Neural cell (in vitro differentiated cells): ENCODE data around the gene CYP4F3. TPM values are rescaled to one million over a fixed set of nuclear protein-coding genes. Genes with fewer than 3 reads are reported as not detected.
"Not testable (repeated sequence)": the region's sequence is repeated elsewhere in the genome, so short reads cannot be mapped to it uniquely, and the experiment has no call there.

ENCODE experiments used
- H2AFZ ChIP-seq: fragments of 200-600, 300-800 bp; sonication (generic), shearing (Covaris generic); 2 replicates; pipeline ENCODE4 v1.6.0; 2014; ENCODE audit warnings: low read depth, mild to moderate bottlenecking, antibody characterized with exemption, low read length, moderate library complexity
- H3F3A ChIP-seq: fragments of 200-600 bp; shearing (Covaris generic); 2 replicates; pipeline ENCODE4 v1.6.1; 2016; ENCODE audit warnings: mild to moderate bottlenecking, moderate library complexity, mixed read lengths, antibody characterized with exemption, low read length; ENCODE audit not compliant: insufficient read depth, poor library complexity, severe bottlenecking
- H3K27ac ChIP-seq: fragments of 200-600, 300-800 bp; sonication (generic), shearing (Covaris generic); 2 replicates; pipeline ENCODE4 v1.5.1; 2014; ENCODE audit warnings: mild to moderate bottlenecking, low read length, moderate library complexity
- H3K27me3 ChIP-seq: fragments of 300-800, 200-600 bp; sonication (generic), shearing (Covaris generic); 2 replicates; pipeline ENCODE4 v1.6.0; 2014; ENCODE audit warnings: mild to moderate bottlenecking, low read depth, low read length, moderate library complexity; ENCODE audit not compliant: insufficient read depth
- H3K36me3 ChIP-seq: fragments of 300-800, 200-600 bp; sonication (generic), shearing (Covaris generic); 2 replicates; pipeline ENCODE4 v1.5.1; 2014; ENCODE audit warnings: mild to moderate bottlenecking, antibody characterized with exemption, low read length, moderate library complexity; ENCODE audit not compliant: insufficient read depth
- H3K4me2 ChIP-seq: fragments of 300-800, 200-600 bp; sonication (generic), shearing (Covaris generic); 2 replicates; pipeline ENCODE4 v1.6.0; 2014; ENCODE audit warnings: mild to moderate bottlenecking, low read length
- H3K4me3 ChIP-seq: fragments of 300-800, 200-600 bp; sonication (generic), shearing (Covaris generic); 2 replicates; pipeline ENCODE4 v1.5.1; 2014; ENCODE audit warnings: mild to moderate bottlenecking, low read length, moderate library complexity
- H3K79me2 ChIP-seq: fragments of 200-600 bp; shearing (Covaris generic); replicated peaks from 2 replicates; pipeline ENCODE4 v1.6.0; 2014; ENCODE audit warnings: mild to moderate bottlenecking, low read length, moderate library complexity; ENCODE audit not compliant: insufficient read depth
- H3K9ac ChIP-seq: fragments of 300-800, 200-600 bp; sonication (generic), shearing (Covaris generic); 2 replicates; pipeline ENCODE4 v1.6.1; 2016; ENCODE audit warnings: mild to moderate bottlenecking, low read length, mixed read lengths
- H3K9me2 ChIP-seq: fragments of 200-600 bp; shearing (Covaris generic); 2 replicates; pipeline ENCODE4 v1.6.1; 2016; ENCODE audit warnings: mild to moderate bottlenecking, low read length, mixed read lengths; ENCODE audit not compliant: insufficient read depth
- H3K9me3 ChIP-seq: fragments of 200-600, 300-800 bp; sonication (generic), shearing (Covaris generic); 2 replicates; pipeline ENCODE4 v1.6.1; 2016; ENCODE audit warnings: mild to moderate bottlenecking, mixed run types, low read length, moderate library complexity, mixed read lengths
- H4K20me1 ChIP-seq: fragments of 200-600 bp; shearing (Covaris generic); 2 replicates; pipeline ENCODE4 v1.6.1; 2016; ENCODE audit warnings: mild to moderate bottlenecking, mixed run types; ENCODE audit not compliant: insufficient read depth
- EP300 ChIP-seq: fragments of 450-650 bp; conservative IDR thresholded peaks from 2 replicates; pipeline ENCODE4 v1.6.1; 2014; ENCODE audit warnings: antibody characterized with exemption, mild to moderate bottlenecking, moderate library complexity; ENCODE audit not compliant: poor library complexity, severe bottlenecking
- EZH2 ChIP-seq: fragments of 200-600, 300-800 bp; shearing (Covaris generic), sonication (generic); IDR thresholded peaks from 2 replicates; pipeline ENCODE4 v1.6.1; 2014; ENCODE audit warnings: antibody characterized with exemption, low read length, borderline replicate concordance, mild to moderate bottlenecking; ENCODE audit not compliant: insufficient read depth, poor library complexity, severe bottlenecking
- MXI1 ChIP-seq: fragments of 450-650 bp; conservative IDR thresholded peaks from 2 replicates; pipeline ENCODE4 v1.6.1; 2014; ENCODE audit warnings: antibody characterized with exemption, mild to moderate bottlenecking; ENCODE audit not compliant: poor library complexity, severe bottlenecking
- POLR2AphosphoS5 ChIP-seq: IDR thresholded peaks from 2 replicates; pipeline ENCODE4 v1.6.1; 2012
- RAD21 ChIP-seq: fragments of 450-650 bp; conservative IDR thresholded peaks from 2 replicates; pipeline ENCODE4 v1.6.1; 2014; ENCODE audit warnings: antibody characterized with exemption, mild to moderate bottlenecking, moderate library complexity
- SMC3 ChIP-seq: fragments of 450-650 bp; conservative IDR thresholded peaks from 2 replicates; pipeline ENCODE4 v1.6.1; 2014; ENCODE audit warnings: antibody characterized with exemption, mild to moderate bottlenecking, moderate library complexity; ENCODE audit not compliant: poor library complexity
- TAF1 ChIP-seq: IDR thresholded peaks from 2 replicates; pipeline ENCODE4 v1.6.1; 2012; ENCODE audit warnings: low read depth
- polyA plus RNA-seq: library from polyadenylated mRNA; depleted of rRNA; stranded (reverse); fragments of >200 nt; gene quantifications from 2 replicates; pipeline ENCODE4 v1.2.3, GENCODE V29; 2014
- TF ChIP-seq, protein P1 (sequence below): fragments of 450-650 bp; IDR thresholded peaks from 2 replicates; pipeline ENCODE4 v1.5.1; 2014; ENCODE audit warnings: antibody characterized with exemption, mild to moderate bottlenecking, moderate library complexity; ENCODE audit not compliant: poor library complexity, severe bottlenecking
- TF ChIP-seq, protein P2 (sequence below): IDR thresholded peaks from 2 replicates; pipeline ENCODE4 v1.6.1; 2012; ENCODE audit warnings: borderline replicate concordance

Gene CYP4F3
- polyA plus RNA-seq, 1 donor from 2014 or later = not detected

GRCh38 chr19:15593766-15594165, 46.9 kb upstream of the CYP4F3 start:
- H3K9ac ChIP-seq, H3K79me2 ChIP-seq, H3K4me3 ChIP-seq, H3F3A ChIP-seq, H3K9me3 ChIP-seq, H4K20me1 ChIP-seq, H3K36me3 ChIP-seq, H3K27ac ChIP-seq, H3K4me2 ChIP-seq, H3K9me2 ChIP-seq, H3K27me3 ChIP-seq, H2AFZ ChIP-seq: not testable (repeated sequence)

GRCh38 chr19:15595069-15595468, 45.6 kb upstream of the CYP4F3 start:
- Histone ChIP-seq H3K4me3 (no peak overlapping the region), H3K36me3 (no peaks in the 10 kb centered on the region), H3K4me2 (no peak overlapping the region), H4K20me1 (no peaks in the 10 kb centered on the region), H3K9me3 (peaks cover 2% of the 10 kb centered on the region), H3K27me3 (no peaks in the 10 kb centered on the region), H3K27ac (no peak overlapping the region), H3K9ac (no peak overlapping the region), H3K79me2 (no peaks in the 10 kb centered on the region), H3K9me2 (no peaks in the 10 kb centered on the region), H2AFZ (no peak overlapping the region), H3F3A (no peaks in the 10 kb centered on the region)
- TF ChIP-seq, protein P1, sequence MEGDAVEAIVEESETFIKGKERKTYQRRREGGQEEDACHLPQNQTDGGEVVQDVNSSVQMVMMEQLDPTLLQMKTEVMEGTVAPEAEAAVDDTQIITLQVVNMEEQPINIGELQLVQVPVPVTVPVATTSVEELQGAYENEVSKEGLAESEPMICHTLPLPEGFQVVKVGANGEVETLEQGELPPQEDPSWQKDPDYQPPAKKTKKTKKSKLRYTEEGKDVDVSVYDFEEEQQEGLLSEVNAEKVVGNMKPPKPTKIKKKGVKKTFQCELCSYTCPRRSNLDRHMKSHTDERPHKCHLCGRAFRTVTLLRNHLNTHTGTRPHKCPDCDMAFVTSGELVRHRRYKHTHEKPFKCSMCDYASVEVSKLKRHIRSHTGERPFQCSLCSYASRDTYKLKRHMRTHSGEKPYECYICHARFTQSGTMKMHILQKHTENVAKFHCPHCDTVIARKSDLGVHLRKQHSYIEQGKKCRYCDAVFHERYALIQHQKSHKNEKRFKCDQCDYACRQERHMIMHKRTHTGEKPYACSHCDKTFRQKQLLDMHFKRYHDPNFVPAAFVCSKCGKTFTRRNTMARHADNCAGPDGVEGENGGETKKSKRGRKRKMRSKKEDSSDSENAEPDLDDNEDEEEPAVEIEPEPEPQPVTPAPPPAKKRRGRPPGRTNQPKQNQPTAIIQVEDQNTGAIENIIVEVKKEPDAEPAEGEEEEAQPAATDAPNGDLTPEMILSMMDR = no peak
- no peak for TF ChIP-seq RAD21
- TF ChIP-seq MXI1 = no peak
- no peak for TF ChIP-seq SMC3
- TF ChIP-seq TAF1 = no peak
- TF ChIP-seq EP300 = no peak
- TF ChIP-seq POLR2AphosphoS5 = no peak
- no peak for TF ChIP-seq EZH2
- TF ChIP-seq, protein P2, sequence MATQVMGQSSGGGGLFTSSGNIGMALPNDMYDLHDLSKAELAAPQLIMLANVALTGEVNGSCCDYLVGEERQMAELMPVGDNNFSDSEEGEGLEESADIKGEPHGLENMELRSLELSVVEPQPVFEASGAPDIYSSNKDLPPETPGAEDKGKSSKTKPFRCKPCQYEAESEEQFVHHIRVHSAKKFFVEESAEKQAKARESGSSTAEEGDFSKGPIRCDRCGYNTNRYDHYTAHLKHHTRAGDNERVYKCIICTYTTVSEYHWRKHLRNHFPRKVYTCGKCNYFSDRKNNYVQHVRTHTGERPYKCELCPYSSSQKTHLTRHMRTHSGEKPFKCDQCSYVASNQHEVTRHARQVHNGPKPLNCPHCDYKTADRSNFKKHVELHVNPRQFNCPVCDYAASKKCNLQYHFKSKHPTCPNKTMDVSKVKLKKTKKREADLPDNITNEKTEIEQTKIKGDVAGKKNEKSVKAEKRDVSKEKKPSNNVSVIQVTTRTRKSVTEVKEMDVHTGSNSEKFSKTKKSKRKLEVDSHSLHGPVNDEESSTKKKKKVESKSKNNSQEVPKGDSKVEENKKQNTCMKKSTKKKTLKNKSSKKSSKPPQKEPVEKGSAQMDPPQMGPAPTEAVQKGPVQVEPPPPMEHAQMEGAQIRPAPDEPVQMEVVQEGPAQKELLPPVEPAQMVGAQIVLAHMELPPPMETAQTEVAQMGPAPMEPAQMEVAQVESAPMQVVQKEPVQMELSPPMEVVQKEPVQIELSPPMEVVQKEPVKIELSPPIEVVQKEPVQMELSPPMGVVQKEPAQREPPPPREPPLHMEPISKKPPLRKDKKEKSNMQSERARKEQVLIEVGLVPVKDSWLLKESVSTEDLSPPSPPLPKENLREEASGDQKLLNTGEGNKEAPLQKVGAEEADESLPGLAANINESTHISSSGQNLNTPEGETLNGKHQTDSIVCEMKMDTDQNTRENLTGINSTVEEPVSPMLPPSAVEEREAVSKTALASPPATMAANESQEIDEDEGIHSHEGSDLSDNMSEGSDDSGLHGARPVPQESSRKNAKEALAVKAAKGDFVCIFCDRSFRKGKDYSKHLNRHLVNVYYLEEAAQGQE = no peak

DNA sequence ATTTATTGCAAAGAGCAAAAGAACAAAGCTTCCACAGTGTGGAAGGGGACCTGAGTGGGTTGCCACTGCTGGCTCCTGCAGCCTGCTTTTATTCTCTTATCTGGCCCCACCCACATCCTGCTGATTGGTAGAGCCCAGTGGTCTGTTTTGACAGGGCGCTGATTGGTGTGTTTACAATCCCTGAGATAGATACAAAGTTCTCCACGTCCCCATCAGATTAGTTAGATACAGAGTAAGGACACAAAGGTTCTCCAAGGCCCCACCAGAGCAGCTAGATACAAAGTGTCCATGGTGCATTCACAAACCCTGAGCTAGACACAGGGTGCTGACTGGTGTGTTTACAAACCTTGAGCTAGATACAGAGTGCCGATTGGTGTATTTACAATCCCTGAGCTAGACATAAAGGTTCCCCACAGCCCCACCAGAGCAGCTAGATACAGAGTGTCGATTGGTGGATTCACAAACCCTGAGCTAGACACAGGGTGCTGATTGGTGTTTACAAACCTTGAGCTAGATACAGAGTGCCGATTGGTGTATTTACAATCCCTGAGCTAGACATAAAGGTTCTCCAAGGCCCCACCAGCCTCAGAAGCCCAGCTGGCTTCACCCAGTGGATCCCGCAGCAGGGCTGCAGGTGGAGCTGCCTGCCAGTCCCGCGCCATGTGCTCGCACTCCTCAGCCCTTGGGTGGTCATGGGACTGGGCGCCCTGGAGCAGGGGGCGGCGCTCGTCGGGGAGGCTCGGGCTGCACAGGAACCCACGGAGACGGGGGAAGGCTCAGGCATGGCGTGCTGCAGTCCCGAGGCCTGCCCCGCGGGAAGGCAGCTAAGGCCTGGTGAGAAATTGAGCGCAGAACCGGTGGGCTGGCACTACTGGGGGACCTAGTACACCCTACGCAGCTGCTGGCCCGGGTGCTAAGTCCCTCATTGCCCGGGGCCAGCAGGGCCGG, 32.4 kb upstream of the CYP4F3 start:
- H3K4me2 ChIP-seq, H3K9me3 ChIP-seq, H3K36me3 ChIP-seq, H3K9ac ChIP-seq, H3K4me3 ChIP-seq, H3K27ac ChIP-seq, H3K27me3 ChIP-seq, H3K9me2 ChIP-seq, H3K79me2 ChIP-seq, H3F3A ChIP-seq, H2AFZ ChIP-seq, H4K20me1 ChIP-seq: not testable (repeated sequence)
